ENCODE results near the gene RBKS.

DNA sequence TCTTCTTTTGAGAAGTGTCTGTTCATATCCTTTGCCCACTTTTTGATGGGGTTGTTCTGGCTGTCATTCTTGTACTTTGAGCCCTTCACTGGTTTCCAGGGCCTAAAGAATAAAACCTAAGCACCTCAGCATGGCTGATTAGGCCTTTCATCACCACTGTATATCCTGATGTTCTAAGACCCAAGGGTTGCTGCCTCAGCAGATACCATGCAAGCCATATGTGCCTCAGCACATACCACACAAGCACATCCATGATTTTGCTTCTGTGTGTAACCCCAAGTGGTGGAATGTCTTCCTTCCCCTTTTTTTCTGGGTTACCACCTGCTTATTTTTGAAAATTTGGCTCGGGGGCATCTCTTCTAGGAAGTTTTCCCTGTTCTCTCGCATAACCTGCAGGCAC lies 11.4 kb downstream of the RBKS start:
- TF ChIP-seq, protein P1, sequence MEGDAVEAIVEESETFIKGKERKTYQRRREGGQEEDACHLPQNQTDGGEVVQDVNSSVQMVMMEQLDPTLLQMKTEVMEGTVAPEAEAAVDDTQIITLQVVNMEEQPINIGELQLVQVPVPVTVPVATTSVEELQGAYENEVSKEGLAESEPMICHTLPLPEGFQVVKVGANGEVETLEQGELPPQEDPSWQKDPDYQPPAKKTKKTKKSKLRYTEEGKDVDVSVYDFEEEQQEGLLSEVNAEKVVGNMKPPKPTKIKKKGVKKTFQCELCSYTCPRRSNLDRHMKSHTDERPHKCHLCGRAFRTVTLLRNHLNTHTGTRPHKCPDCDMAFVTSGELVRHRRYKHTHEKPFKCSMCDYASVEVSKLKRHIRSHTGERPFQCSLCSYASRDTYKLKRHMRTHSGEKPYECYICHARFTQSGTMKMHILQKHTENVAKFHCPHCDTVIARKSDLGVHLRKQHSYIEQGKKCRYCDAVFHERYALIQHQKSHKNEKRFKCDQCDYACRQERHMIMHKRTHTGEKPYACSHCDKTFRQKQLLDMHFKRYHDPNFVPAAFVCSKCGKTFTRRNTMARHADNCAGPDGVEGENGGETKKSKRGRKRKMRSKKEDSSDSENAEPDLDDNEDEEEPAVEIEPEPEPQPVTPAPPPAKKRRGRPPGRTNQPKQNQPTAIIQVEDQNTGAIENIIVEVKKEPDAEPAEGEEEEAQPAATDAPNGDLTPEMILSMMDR (IDR thresholded peaks at IDR 0.05): no peak
- TF ChIP-seq POLR2A (IDR thresholded peaks at IDR 0.05): no peak

Measured in thyroid gland (tissue), 4 donors.